BE2C (cell line): ENCODE measurements around the gene CBX6.

Experiments used
- DNase-seq: peaks from one replicate; pipeline ENCODE4 v3.0.0-alpha.2; 2020
- H3K27me3 ChIP-seq: fragments of 250-450 bp; sonication (Bioruptor Pico); 2 replicates; pipeline ENCODE4 v1.5.1; 2020; ENCODE audit warnings: mild to moderate bottlenecking
- H3K36me3 ChIP-seq: fragments of 250-450 bp; sonication (Bioruptor Pico); 2 replicates; pipeline ENCODE4 v1.5.1; 2020; ENCODE audit warnings: mild to moderate bottlenecking
- H3K4me1 ChIP-seq: fragments of 250-450 bp; sonication (Bioruptor Pico); 2 replicates; pipeline ENCODE4 v1.5.1; 2020
- H3K4me3 ChIP-seq: 2 replicates; pipeline ENCODE4 v1.5.1; 2011; ENCODE audit warnings: low read depth, low read length
- H3K9me3 ChIP-seq: fragments of 250-450 bp; sonication (Bioruptor Pico); 2 replicates; pipeline ENCODE4 v1.5.1; 2020
- TF ChIP-seq, protein P1 (sequence below): IDR thresholded peaks from 2 replicates; pipeline ENCODE4 v1.5.1; 2012; ENCODE audit warnings: mild to moderate bottlenecking, low read depth, low read length

The CBX6 gene

GRCh38 chr22:38844315-38845003 is 27.6 kb downstream of the CBX6 start:
- no peak for DNase-seq
- Histone ChIP-seq H3K4me3 (peak overlapping the region; percentile 52), H3K4me1 (no peaks in the 10 kb centered on the region), H3K9me3 (no peaks in the 10 kb centered on the region), H3K36me3 (no peaks in the 10 kb centered on the region), H3K27me3 (no peaks in the 10 kb centered on the region)
- TF ChIP-seq, protein P1, sequence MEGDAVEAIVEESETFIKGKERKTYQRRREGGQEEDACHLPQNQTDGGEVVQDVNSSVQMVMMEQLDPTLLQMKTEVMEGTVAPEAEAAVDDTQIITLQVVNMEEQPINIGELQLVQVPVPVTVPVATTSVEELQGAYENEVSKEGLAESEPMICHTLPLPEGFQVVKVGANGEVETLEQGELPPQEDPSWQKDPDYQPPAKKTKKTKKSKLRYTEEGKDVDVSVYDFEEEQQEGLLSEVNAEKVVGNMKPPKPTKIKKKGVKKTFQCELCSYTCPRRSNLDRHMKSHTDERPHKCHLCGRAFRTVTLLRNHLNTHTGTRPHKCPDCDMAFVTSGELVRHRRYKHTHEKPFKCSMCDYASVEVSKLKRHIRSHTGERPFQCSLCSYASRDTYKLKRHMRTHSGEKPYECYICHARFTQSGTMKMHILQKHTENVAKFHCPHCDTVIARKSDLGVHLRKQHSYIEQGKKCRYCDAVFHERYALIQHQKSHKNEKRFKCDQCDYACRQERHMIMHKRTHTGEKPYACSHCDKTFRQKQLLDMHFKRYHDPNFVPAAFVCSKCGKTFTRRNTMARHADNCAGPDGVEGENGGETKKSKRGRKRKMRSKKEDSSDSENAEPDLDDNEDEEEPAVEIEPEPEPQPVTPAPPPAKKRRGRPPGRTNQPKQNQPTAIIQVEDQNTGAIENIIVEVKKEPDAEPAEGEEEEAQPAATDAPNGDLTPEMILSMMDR, result no peak

DNA sequence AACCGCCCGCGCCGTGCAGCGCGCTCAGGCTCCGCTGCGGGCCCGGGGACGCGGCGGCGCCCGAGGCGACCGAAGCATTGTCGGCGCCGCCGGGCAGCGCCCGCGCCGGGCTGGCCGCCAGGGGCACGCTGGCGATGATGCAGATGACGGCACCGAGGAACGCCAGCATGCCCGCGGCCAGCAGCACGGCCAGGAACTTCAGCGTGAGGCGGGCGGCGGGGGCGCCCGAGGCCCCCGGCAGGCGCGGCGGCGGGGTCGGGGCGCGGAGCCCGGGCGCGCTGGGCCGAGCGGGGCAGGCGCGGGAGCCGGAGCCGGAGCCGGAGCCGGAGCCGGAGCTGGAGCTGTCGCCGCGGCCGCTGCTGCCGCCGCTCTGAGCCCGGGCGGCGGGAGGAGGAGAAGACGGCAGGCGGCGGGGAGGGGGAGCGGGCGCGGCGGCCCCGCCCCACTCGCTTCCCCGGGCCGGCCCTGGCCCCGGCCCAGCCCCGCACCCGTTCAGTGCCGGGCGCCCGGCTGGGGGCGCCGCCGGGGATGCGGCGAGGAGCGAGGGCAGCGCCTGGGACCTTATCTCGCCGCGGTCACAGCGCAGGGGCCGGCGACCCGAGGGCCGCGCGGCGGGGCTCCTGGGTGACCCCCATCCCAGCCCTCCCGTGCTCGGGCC is 28.2 kb downstream of the CBX6 start, which contains the start of gene NPTXR:
Gene NPTXR (minus strand): TSS at position 372 of the 658 bp plus-strand sequence.
- H3K27me3 ChIP-seq, result no peaks in the 10 kb centered on the region
- DNase-seq, result peak; percentile 80
- TF ChIP-seq, protein P1, result no peak
- H3K9me3 ChIP-seq, result no peaks in the 10 kb centered on the region
- peak within 1 kb of the TSS; percentile 58 for H3K4me3 ChIP-seq
- no peaks in the 10 kb centered on the region for H3K36me3 ChIP-seq
- H3K4me1 ChIP-seq, result no peaks in the 10 kb centered on the region

DNA sequence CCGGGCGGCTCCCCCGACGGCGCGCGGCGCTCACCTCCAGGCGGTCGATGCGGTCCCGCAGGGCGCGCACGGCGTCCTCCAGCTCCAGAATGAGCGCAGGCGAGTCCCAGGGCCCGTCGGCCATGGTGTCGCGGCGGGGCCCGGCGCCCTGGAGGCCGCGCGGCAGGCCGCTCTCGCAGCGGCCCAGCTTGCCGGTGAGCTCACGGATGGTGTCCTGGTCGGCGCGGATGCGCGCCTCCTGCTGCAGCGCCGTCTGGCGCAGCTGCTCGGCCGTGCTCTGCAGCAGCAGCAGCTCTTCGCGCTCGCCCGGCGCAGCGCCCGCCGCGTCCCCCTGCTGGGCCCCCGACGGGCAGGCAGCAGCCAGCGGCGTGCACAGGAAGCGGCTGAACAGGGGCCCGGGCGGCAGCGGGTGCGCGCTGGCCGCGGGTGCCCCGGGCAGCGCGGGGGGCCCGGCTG is 28.8 kb downstream of the CBX6 start:
- no peaks in the 10 kb centered on the region for H3K27me3 ChIP-seq
- peak overlapping the region; percentile 58 for H3K4me3 ChIP-seq
- no peaks in the 10 kb centered on the region for H3K9me3 ChIP-seq
- TF ChIP-seq, protein P1, result peak; percentile 31; the same call in 1 of the 2 replicates
- peak; percentile 87 for DNase-seq
- no peaks in the 10 kb centered on the region for H3K4me1 ChIP-seq
- no peaks in the 10 kb centered on the region for H3K36me3 ChIP-seq

DNA sequence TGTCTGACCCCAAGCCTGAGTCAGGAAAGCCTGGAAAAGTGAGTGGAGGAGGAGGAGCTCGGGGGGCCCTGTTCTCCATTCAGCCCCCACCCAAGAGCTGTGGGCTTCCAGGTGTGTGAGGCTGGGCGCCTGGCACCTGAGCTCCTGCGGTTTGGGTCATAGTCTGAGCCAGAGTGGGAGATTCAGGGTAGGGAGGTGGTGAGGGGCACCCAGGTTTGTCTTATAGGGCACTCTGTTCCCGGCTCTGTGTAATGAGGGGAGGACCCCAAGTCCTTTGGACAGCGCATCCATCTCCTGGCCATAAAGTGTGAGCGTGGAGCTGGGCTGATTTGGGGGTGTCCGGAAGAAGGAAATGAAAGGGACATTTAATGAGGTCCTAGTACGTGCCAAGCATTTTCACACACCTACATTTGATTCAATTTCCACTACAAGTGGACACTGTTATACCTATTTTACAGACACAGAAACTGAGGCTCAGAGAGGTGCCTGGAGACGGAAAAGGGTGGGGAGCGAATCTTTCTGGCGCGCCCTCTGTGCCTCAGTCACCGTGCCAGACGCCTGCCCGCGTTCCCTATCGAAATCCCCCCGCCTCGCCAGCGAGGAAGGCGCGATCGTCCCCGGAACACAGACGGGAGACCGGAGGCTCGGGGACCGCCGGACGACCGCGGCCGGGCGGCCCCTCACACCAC is 29.4 kb downstream of the CBX6 start:
- no peaks in the 10 kb centered on the region for H3K27me3 ChIP-seq
- TF ChIP-seq, protein P1, result no peak
- no peaks in the 10 kb centered on the region for H3K4me1 ChIP-seq
- no peak for DNase-seq
- H3K4me3 ChIP-seq, result peak overlapping the region; percentile 58
- H3K36me3 ChIP-seq, result no peaks in the 10 kb centered on the region
- H3K9me3 ChIP-seq, result no peaks in the 10 kb centered on the region

DNA sequence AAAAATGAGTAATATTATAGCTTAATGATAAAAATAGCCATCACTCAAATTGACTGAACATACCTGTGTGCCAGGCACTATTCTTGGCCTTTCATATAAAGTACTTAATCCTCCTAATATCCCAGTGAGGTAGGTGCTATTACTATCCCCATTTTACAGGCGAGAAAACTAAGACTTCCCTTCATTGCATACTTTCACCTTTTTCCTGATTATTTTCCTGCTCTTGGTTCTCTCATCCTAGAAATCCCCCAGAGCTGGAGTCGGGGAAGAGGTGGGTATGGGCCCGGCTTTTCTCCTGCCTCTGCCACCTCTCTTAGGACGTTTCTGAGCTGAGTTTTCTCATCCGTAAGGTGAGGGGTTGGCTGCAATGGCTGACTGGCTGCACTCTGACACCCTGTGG is 30.4 kb downstream of the CBX6 start:
- DNase-seq, result no peak

More for the DNA sequence above, 30.4 kb downstream of the CBX6 start:
- Histone ChIP-seq H3K9me3 (no peaks in the 10 kb centered on the region), H3K27me3 (no peaks in the 10 kb centered on the region), H3K4me3 (no peak overlapping the region), H3K4me1 (no peaks in the 10 kb centered on the region), H3K36me3 (no peaks in the 10 kb centered on the region)
- TF ChIP-seq, protein P1, result no peak
